PC-9 (cell line): Measurements from ENCODE around the gene MFSD12. TPM values are rescaled to one million over a fixed set of nuclear protein-coding genes. Genes with fewer than 3 reads are reported as not detected.

Experiments used
- BruUV-seq: library from RNA; stranded (reverse); fragments of 400-500 nt; replicated peaks from 2 replicates; lab custom pipeline; 2021; lab: Mats Ljungman, UMichigan
- CTCF ChIA-PET: fragments of 300-600 bp; sonication (Branson Sonifier 250); formaldehyde crosslinking; loops from one replicate; lab custom pipeline; 2022; ENCODE audit warnings: antibody characterized with exemption; lab: Charles Lee
- POLR2A ChIA-PET: fragments of 300-600 bp; sonication (Branson Sonifier 250); formaldehyde crosslinking; loops from one replicate; lab custom pipeline; 2022; ENCODE audit warnings: antibody characterized with exemption; ENCODE audit not compliant: unreplicated experiment; lab: Charles Lee
- DNase-seq, 2 experiments: peaks; one replicate each; pipeline versions ENCODE4 v3.0.0 to v3.0.0-alpha.2; 2015 to 2022; ENCODE audit warnings: mixed read lengths in 1 of 2
- H2AFZ ChIP-seq: fragments of 200-600 bp; sonication (generic); 2 replicates; pipeline ENCODE4 v1.8.1; 2017; ENCODE audit warnings: antibody characterized with exemption
- H3F3A ChIP-seq: fragments of 200-600 bp; sonication (generic); 2 replicates; pipeline ENCODE4 v1.8.1; 2017; ENCODE audit warnings: antibody characterized with exemption, mild to moderate bottlenecking, low read depth; ENCODE audit not compliant: insufficient read depth
- H3K27ac ChIP-seq: fragments of 200-600 bp; sonication (generic); 2 replicates; pipeline ENCODE4 v1.6.1; 2016; ENCODE audit warnings: mixed run types
- H3K27me3 ChIP-seq: fragments of 200-600 bp; sonication (generic); 2 replicates; pipeline ENCODE4 v1.6.1; 2016; ENCODE audit warnings: low read depth, mixed run types; ENCODE audit not compliant: insufficient read depth
- H3K36me3 ChIP-seq: fragments of 200-600 bp; sonication (generic); 2 replicates; pipeline ENCODE4 v1.6.1; 2016; ENCODE audit warnings: low read depth, mixed run types
- H3K4me1 ChIP-seq: fragments of 200-600 bp; sonication (generic); replicated peaks from 2 replicates; pipeline ENCODE4 v1.6.1; 2016; ENCODE audit warnings: mixed run types; ENCODE audit not compliant: insufficient read depth
- H3K4me2 ChIP-seq: fragments of 200-600 bp; sonication (generic); 2 replicates; pipeline ENCODE4 v1.6.1; 2017; ENCODE audit warnings: mixed run types
- H3K4me3 ChIP-seq: fragments of 200-600 bp; sonication (generic); 2 replicates; pipeline ENCODE4 v1.6.1; 2016; ENCODE audit warnings: mixed run types
- H3K79me2 ChIP-seq: fragments of 200-600 bp; sonication (generic); 2 replicates; pipeline ENCODE4 v1.6.1; 2017; ENCODE audit warnings: low read depth, mixed run types
- H3K9me2 ChIP-seq: fragments of 200-600 bp; sonication (generic); 2 replicates; pipeline ENCODE4 v1.8.1; 2017; ENCODE audit warnings: mild to moderate bottlenecking; ENCODE audit not compliant: insufficient read depth
- H3K9me3 ChIP-seq: fragments of 200-600 bp; sonication (generic); 2 replicates; pipeline ENCODE4 v1.8.1; 2016; ENCODE audit warnings: low read depth; ENCODE audit not compliant: insufficient read depth
- H4K20me1 ChIP-seq: fragments of 200-600 bp; sonication (generic); 2 replicates; pipeline ENCODE4 v1.8.1; 2017; ENCODE audit not compliant: insufficient read depth
- EZH2 ChIP-seq: fragments of 200-600 bp; sonication (generic); IDR thresholded peaks from 2 replicates; pipeline ENCODE4 v1.8.0; 2017; ENCODE audit warnings: antibody characterized with exemption, low read depth
- intact Hi-C: fragments of 100-400 bp; cut with micrococcal nuclease; formaldehyde crosslinking; loops from one replicate; pipeline ENCODE4 v1.10.0; 2022; ENCODE audit not compliant: unreplicated experiment
- total RNA-seq: library from RNA; stranded (reverse); gene quantifications from 2 replicates; pipeline ENCODE4 v1.2.3, GENCODE V29; 2021
- TF ChIP-seq, protein P1 (sequence below): fragments of 200-600 bp; sonication (generic); conservative IDR thresholded peaks from 2 replicates; pipeline ENCODE4 v1.6.1; 2017; ENCODE audit warnings: mixed run types, antibody characterized with exemption, mild to moderate bottlenecking, moderate library complexity

The MFSD12 gene
- total RNA-seq, 1 experiment from 2014 or later = 70.0 TPM

DNA sequence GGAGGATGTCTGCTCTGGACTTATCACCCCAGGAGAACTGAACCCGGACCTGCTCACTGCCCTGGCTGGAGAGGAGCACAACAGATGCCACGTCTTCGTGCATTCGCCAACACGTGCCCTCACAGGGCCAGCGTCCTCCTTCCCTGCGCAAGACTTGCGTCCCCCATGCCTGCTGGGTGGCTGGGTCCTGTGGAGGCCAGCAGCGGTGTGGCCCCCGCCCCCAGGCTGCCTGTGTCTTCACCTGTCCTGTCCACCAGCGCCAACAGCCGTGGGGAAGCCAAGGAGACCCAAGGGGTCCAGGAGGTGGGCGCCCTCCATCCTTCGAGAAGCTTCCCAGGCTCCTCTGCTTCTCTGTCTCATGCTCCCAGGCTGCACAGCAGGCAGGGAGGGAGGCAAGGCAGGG, 21.8 kb downstream of the MFSD12 start:
- Histone ChIP-seq H3K79me2 (no peaks in the 10 kb centered on the region), H3F3A (no peaks in the 10 kb centered on the region)
- POLR2A ChIA-PET = no interaction called here

DNA sequence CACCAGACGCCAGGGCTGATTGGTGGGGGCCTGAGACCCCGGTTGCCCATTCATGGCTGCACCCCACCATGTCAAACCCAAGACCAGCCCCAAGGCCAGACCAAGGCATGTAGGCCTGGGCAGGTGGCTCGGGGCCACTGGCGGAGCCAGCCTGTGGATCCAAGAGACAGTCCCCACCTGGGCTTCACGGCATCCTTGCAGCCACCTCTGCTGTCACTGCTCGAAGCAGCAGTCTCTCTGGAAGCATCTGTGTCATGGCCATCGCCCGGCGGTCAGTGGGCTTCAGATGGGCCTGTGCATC, 22.2 kb downstream of the MFSD12 start:
- no peaks in the 10 kb centered on the region for H3K9me3 ChIP-seq
- H3K4me1 ChIP-seq = no peaks in the 10 kb centered on the region
- ChIA-PET POLR2A (no interaction called here), CTCF (no interaction called here)
- H2AFZ ChIP-seq = no peak overlapping the region
- no peak overlapping the region for H3K27ac ChIP-seq
- no peaks in the 10 kb centered on the region; the same call in 1 of the 2 replicates for H4K20me1 ChIP-seq
- H3F3A ChIP-seq = no peaks in the 10 kb centered on the region
- H3K79me2 ChIP-seq = no peaks in the 10 kb centered on the region
- no peak overlapping the region for H3K4me2 ChIP-seq
- no TSS peak for BruUV-seq
- intact Hi-C loops = no loop called here
- DNase-seq = no peak
- no peaks in the 10 kb centered on the region for H3K9me2 ChIP-seq
- TF ChIP-seq EZH2 = no peak
- H3K36me3 ChIP-seq = no peaks in the 10 kb centered on the region
- no peaks in the 10 kb centered on the region for H3K27me3 ChIP-seq
- H3K4me3 ChIP-seq = no peak overlapping the region

More for the DNA sequence above, 21.8 kb downstream of the MFSD12 start:
- Histone ChIP-seq H4K20me1 (no peaks in the 10 kb centered on the region; the same call in 1 of the 2 replicates), H3K4me1 (no peaks in the 10 kb centered on the region), H3K9me2 (no peaks in the 10 kb centered on the region), H3K27ac (no peak overlapping the region), H3K36me3 (no peaks in the 10 kb centered on the region), H3K27me3 (no peaks in the 10 kb centered on the region), H2AFZ (no peak overlapping the region), H3K4me3 (no peak overlapping the region), H3K4me2 (no peak overlapping the region), H3K9me3 (no peaks in the 10 kb centered on the region)
- TF ChIP-seq, protein P1, sequence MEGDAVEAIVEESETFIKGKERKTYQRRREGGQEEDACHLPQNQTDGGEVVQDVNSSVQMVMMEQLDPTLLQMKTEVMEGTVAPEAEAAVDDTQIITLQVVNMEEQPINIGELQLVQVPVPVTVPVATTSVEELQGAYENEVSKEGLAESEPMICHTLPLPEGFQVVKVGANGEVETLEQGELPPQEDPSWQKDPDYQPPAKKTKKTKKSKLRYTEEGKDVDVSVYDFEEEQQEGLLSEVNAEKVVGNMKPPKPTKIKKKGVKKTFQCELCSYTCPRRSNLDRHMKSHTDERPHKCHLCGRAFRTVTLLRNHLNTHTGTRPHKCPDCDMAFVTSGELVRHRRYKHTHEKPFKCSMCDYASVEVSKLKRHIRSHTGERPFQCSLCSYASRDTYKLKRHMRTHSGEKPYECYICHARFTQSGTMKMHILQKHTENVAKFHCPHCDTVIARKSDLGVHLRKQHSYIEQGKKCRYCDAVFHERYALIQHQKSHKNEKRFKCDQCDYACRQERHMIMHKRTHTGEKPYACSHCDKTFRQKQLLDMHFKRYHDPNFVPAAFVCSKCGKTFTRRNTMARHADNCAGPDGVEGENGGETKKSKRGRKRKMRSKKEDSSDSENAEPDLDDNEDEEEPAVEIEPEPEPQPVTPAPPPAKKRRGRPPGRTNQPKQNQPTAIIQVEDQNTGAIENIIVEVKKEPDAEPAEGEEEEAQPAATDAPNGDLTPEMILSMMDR = no peak
- no peak for TF ChIP-seq EZH2
- CTCF ChIA-PET = no interaction called here
- no TSS peak for BruUV-seq
- intact Hi-C loops = no loop called here
- DNase-seq = no peak

DNA sequence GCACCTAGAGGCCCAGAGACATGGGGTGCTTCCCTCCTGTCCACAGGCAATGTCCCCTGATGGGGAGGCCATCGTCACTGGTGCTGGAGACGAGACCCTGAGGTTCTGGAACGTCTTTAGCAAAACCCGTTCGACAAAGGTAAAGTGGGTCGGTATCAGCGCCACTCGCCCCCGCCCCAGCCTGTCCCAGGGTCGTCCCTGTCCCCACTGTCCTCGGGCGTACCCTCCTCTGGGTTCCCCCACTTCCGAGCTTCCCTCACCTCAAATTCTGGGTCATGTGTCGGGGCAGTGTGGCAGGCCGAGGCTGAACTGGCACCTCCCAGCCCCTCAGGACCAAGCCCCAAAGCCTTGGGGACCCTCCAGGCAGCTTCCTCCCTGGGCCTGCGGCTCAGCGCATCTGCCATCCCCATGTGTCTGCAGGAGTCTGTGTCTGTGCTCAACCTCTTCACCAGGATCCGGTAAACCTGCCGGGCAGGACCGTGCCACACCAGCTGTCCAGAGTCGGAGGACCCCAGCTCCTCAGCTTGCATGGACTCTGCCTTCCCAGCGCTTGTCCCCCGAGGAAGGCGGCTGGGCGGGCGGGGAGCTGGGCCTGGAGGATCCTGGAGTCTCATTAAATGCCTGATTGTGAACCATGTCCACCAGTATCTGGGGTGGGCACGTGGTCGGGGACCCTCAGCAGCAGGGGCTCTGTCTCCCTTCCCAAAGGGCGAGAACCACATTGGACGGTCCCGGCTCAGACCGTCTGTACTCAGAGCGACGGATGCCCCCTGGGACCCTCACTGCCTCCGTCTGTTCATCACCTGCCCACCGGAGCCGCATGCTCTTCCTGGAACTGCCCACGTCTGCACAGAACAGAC, 22.8 kb downstream of the MFSD12 start:
- Histone ChIP-seq H3K9me2 (no peaks in the 10 kb centered on the region), H2AFZ (no peak overlapping the region), H3F3A (no peaks in the 10 kb centered on the region), H3K4me2 (no peak overlapping the region), H4K20me1 (no peaks in the 10 kb centered on the region; the same call in 1 of the 2 replicates), H3K4me1 (no peaks in the 10 kb centered on the region), H3K36me3 (no peaks in the 10 kb centered on the region), H3K9me3 (no peaks in the 10 kb centered on the region), H3K4me3 (no peak overlapping the region), H3K27me3 (no peaks in the 10 kb centered on the region), H3K27ac (no peak overlapping the region), H3K79me2 (no peaks in the 10 kb centered on the region)
- ChIA-PET POLR2A (no interaction called here), CTCF (no interaction called here)
- no peak for DNase-seq
- no TSS peak for BruUV-seq
- TF ChIP-seq, protein P1 = no peak
- TF ChIP-seq EZH2 = no peak
- intact Hi-C loops = no loop called here
